Measurements from ENCODE around the gene PRDX4. TPM values are rescaled to one million over a fixed set of nuclear protein-coding genes. Genes with fewer than 3 reads are reported as not detected.

Gene PRDX4
- total RNA-seq, 4 donors from 2014 or later = 64.5 to 146 (median 109) TPM

DNA sequence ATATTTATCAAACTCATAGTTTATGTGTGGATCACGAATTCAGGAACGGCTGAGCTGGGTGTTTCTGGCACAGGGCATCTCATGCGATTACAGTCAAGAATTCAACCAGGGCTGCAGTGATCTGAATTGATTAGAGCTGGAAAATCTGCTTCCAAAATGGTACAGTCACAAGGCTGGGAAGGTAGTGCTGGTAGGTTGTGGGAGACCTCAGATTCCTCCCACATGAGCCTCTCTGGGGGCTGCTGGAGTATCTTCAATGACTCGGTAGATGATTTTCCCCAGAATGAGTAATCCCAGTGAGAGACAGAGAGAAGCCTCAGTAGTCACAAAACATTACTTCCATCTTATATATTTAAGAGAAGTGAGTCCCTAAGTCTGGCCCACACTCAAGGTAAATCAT, 36.2 kb upstream of the PRDX4 start:
- WGBS, 2 donors = 86 to 87% methylated on average over 4 of the region's 4 CpGs
- no peak for TF ChIP-seq CTCF (IDR thresholded peaks at IDR 0.05)
- no peak for TF ChIP-seq POLR2A (IDR thresholded peaks at IDR 0.05)

GRCh38 chrX:23633834-23634580, 33.3 kb upstream of the PRDX4 start:
- Histone ChIP-seq H3K4me3 (replicated peaks in 1 of 3) (no peak overlapping the region), H3K27ac (no peak overlapping the region), H3K9me3 (no peaks in the 10 kb centered on the region), H3K36me3 (no peaks in the 10 kb centered on the region), H3K27me3 (no peaks in the 10 kb centered on the region), H3K4me1 (no peaks in the 10 kb centered on the region)
- no peak for TF ChIP-seq CTCF (IDR thresholded peaks at IDR 0.05)
- no peak for TF ChIP-seq POLR2A (IDR thresholded peaks at IDR 0.05)
- no peak for DNase-seq
- intact Hi-C loops (cut with DNase I) = no loop called here
- 58 to 71% methylated on average over 3 of the region's 3 CpGs for WGBS, 2 donors

More for the DNA sequence above, 36.2 kb upstream of the PRDX4 start:
- no peak overlapping the region for H3K27ac ChIP-seq
- H3K9me3 ChIP-seq = no peaks in the 10 kb centered on the region
- H3K4me3 ChIP-seq (replicated peaks in 1 of 3) = no peak overlapping the region
- H3K4me1 ChIP-seq = no peaks in the 10 kb centered on the region
- no peak for DNase-seq
- H3K36me3 ChIP-seq = no peaks in the 10 kb centered on the region
- intact Hi-C loops (cut with DNase I) = no loop called here
- H3K27me3 ChIP-seq = no peaks in the 10 kb centered on the region

DNA sequence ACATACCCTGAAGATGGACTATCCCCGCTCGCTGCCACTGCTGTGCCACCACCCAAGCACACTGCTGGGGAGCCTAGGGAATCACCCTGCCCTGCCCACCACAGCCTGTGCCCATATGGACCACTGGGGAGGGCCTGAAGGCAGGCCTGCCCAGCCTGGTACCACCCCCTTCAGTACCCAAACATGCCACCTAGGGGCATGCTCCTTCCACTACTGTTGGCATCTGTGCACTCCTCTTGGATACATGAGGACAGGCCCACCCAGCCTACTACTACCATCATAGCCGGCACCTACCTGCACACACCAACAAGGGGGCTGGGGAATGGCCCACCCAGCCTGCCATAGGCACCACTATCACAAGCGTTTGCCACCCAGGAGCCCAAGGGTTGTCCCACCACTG, 30.1 kb upstream of the PRDX4 start:
- 100% methylated on average over 2 of the region's 4 CpGs for WGBS, 2 donors
- H3K27me3 ChIP-seq = no peaks in the 10 kb centered on the region

GRCh38 chrX:23643020-23643419, 24.3 kb upstream of the PRDX4 start:
- no peak for DNase-seq
- intact Hi-C loops (cut with DNase I) = no loop called here
- 84 to 100% methylated on average over 2 of the region's 2 CpGs for WGBS, 2 donors
- Histone ChIP-seq H3K4me3 (replicated peaks in 1 of 3) (no peak overlapping the region), H3K4me1 (no peaks in the 10 kb centered on the region), H3K36me3 (no peaks in the 10 kb centered on the region), H3K9me3 (no peaks in the 10 kb centered on the region), H3K27me3 (no peaks in the 10 kb centered on the region), H3K27ac (no peak overlapping the region)
- TF ChIP-seq CTCF (IDR thresholded peaks at IDR 0.05) (no peak), POLR2A (IDR thresholded peaks at IDR 0.05) (no peak)

More for the DNA sequence above, 30.1 kb upstream of the PRDX4 start:
- TF ChIP-seq POLR2A (IDR thresholded peaks at IDR 0.05) = no peak
- TF ChIP-seq CTCF (IDR thresholded peaks at IDR 0.05) = no peak
- no peaks in the 10 kb centered on the region for H3K36me3 ChIP-seq
- H3K9me3 ChIP-seq = no peaks in the 10 kb centered on the region
- H3K27ac ChIP-seq = no peak overlapping the region
- intact Hi-C loops (cut with DNase I) = no loop called here
- H3K4me3 ChIP-seq (replicated peaks in 1 of 3) = no peak overlapping the region
- H3K4me1 ChIP-seq = no peaks in the 10 kb centered on the region
- DNase-seq = no peak

DNA sequence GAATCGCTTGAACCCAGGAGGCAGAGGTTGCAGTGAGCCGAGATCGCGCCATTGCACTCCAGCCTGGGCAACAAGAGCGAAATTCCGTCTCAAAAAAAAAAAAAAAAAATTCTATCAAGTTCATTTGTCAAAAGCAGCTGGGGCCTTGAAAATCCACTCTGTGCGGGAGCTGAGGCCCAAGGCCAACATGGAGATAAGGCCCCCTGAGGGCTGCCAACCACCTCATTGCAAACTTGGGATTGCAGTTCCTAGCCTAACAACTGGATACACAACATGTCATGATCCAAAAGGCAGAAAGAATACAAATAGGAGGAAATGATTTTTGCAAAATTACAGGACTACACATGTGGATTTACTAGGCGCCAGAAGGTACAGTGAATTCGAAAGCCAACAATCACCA, 22.5 kb upstream of the PRDX4 start:
- Histone ChIP-seq H3K27ac (no peak overlapping the region), H3K9me3 (no peaks in the 10 kb centered on the region), H3K27me3 (no peaks in the 10 kb centered on the region), H3K36me3 (no peaks in the 10 kb centered on the region), H3K4me3 (replicated peaks in 1 of 3) (no peak overlapping the region), H3K4me1 (no peaks in the 10 kb centered on the region)
- intact Hi-C loops (cut with DNase I) = no loop called here
- WGBS, 2 donors = 93% methylated on average over 9 of the region's 9 CpGs
- DNase-seq = no peak
- no peak for TF ChIP-seq POLR2A (IDR thresholded peaks at IDR 0.05)

Measured in thyroid gland (tissue), 4 donors.